ENCODE data around the gene TRIM38.
A peak's percentile ranks its signal among the peaks of the same experiment; 100 is the strongest.

TRIM38 gene

GRCh38 chr6:26024651-26025046 is 62.0 kb downstream of the TRIM38 start:
- no peak overlapping the region for H3K4me2 ChIP-seq (ENCODE audit: low read length, poor library complexity, severe bottlenecking)
- no peak overlapping the region for H4K91ac ChIP-seq (ENCODE audit: low read length)
- no peak overlapping the region for H3K9ac ChIP-seq (ENCODE audit: low read length)
- no peak overlapping the region for H3K4me3 ChIP-seq (ENCODE audit: insufficient read depth in 1 of 2, low read depth in 1 of 2, low read length in 2 of 2)
- H3K4me1 ChIP-seq (ENCODE audit: control insufficient read depth, insufficient read depth, low read depth, low read length) = peaks cover 4% of the 10 kb centered on the region
- no peak overlapping the region for H3K23ac ChIP-seq (ENCODE audit: low read length in 2 of 2)
- no peak overlapping the region for H2BK5ac ChIP-seq (ENCODE audit: low read depth, low read length, poor library complexity, severe bottlenecking)
- H2BK120ac ChIP-seq (ENCODE audit: low read depth, low read length) = no peak overlapping the region
- no peaks in the 10 kb centered on the region for H3K27me3 ChIP-seq (ENCODE audit: control insufficient read depth in 1 of 2, insufficient read depth in 1 of 2, low read length in 2 of 2)
- no peaks in the 10 kb centered on the region for H3K79me1 ChIP-seq (replicated peaks; ENCODE audit: low read length, poor library complexity, severe bottlenecking)
- no peaks in the 10 kb centered on the region for H3K36me3 ChIP-seq (ENCODE audit: control insufficient read depth in 1 of 2, insufficient read depth in 2 of 2, low read depth in 1 of 2, low read length in 2 of 2)
- no peak overlapping the region for H4K8ac ChIP-seq (ENCODE audit: low read length)
- no peak overlapping the region for H3K14ac ChIP-seq (ENCODE audit: low read length in 2 of 2)
- H2BK12ac ChIP-seq (ENCODE audit: low read length in 2 of 2) = no peak overlapping the region
- no peak overlapping the region for H2BK15ac ChIP-seq (ENCODE audit: low read depth, poor library complexity, severe bottlenecking)
- no peaks in the 10 kb centered on the region for H3K9me3 ChIP-seq (ENCODE audit: control insufficient read depth, low read length)
- H2AFZ ChIP-seq (ENCODE audit: low read depth, low read length) = no peak overlapping the region
- WGBS = 95% methylated on average over 1 of the region's 3 CpGs
- no peak for DNase-seq
- no peak overlapping the region for H3K18ac ChIP-seq (ENCODE audit: low read depth in 1 of 2, low read length in 2 of 2)
- no peak overlapping the region for H3K4ac ChIP-seq (ENCODE audit: low read depth in 1 of 2, low read length in 2 of 2)
- no peak overlapping the region for H3K27ac ChIP-seq (ENCODE audit: low read length, poor library complexity, severe bottlenecking)
- H2AK5ac ChIP-seq (ENCODE audit: low read length, severe bottlenecking) = no peak overlapping the region

- H2BK5ac ChIP-seq (ENCODE audit: low read depth, low read length, poor library complexity, severe bottlenecking) = peak overlapping the region; percentile 10
- no peaks in the 10 kb centered on the region for H3K27me3 ChIP-seq (ENCODE audit: control insufficient read depth in 1 of 2, insufficient read depth in 1 of 2, low read length in 2 of 2)
- H3K9me3 ChIP-seq (ENCODE audit: control insufficient read depth, low read length) = no peaks in the 10 kb centered on the region
- no peak overlapping the region for H2AFZ ChIP-seq (ENCODE audit: low read depth, low read length)
- no peak overlapping the region for H2BK12ac ChIP-seq (ENCODE audit: low read length in 2 of 2)
- H3K36me3 ChIP-seq (ENCODE audit: control insufficient read depth in 1 of 2, insufficient read depth in 2 of 2, low read depth in 1 of 2, low read length in 2 of 2) = no peaks in the 10 kb centered on the region
- H3K23ac ChIP-seq (ENCODE audit: low read length in 2 of 2) = no peak overlapping the region
- H3K9ac ChIP-seq (ENCODE audit: low read length) = peak overlapping the region; percentile 92
- peak; percentile 92 for DNase-seq
- no peaks in the 10 kb centered on the region for H3K79me1 ChIP-seq (replicated peaks; ENCODE audit: low read length, poor library complexity, severe bottlenecking)
- H3K27ac ChIP-seq (ENCODE audit: low read length, poor library complexity, severe bottlenecking) = peak overlapping the region; percentile 88
- H3K4me3 ChIP-seq (ENCODE audit: insufficient read depth in 1 of 2, low read depth in 1 of 2, low read length in 2 of 2) = peak overlapping the region in 1 of 2 experiments; percentile 85
- H4K8ac ChIP-seq (ENCODE audit: low read length) = no peak overlapping the region
- no peak overlapping the region for H3K4me2 ChIP-seq (ENCODE audit: low read length, poor library complexity, severe bottlenecking)
- no peak overlapping the region for H2BK120ac ChIP-seq (ENCODE audit: low read depth, low read length)
- 75% methylated on average over 17 of the region's 17 CpGs for WGBS
- H3K4ac ChIP-seq (ENCODE audit: low read depth in 1 of 2, low read length in 2 of 2) = no peak overlapping the region
- peak overlapping the region; percentile 5 for H2AK5ac ChIP-seq (ENCODE audit: low read length, severe bottlenecking)
- H3K4me1 ChIP-seq (ENCODE audit: control insufficient read depth, insufficient read depth, low read depth, low read length) = peaks cover 4% of the 10 kb centered on the region
- peak overlapping the region in 1 of 2 experiments; percentile 72 for H3K18ac ChIP-seq (ENCODE audit: low read depth in 1 of 2, low read length in 2 of 2)
- H3K14ac ChIP-seq (ENCODE audit: low read length in 2 of 2) = no peak overlapping the region
- H2BK15ac ChIP-seq (ENCODE audit: low read depth, poor library complexity, severe bottlenecking) = no peak overlapping the region
- H4K91ac ChIP-seq (ENCODE audit: low read length) = no peak overlapping the region
Observed at GRCh38 chr6:26025047-26025893, 62.7 kb downstream of the TRIM38 start.

GRCh38 chr6:26025894-26026832 is 63.6 kb downstream of the TRIM38 start:
- H2BK5ac ChIP-seq (ENCODE audit: low read depth, low read length, poor library complexity, severe bottlenecking) = no peak overlapping the region
- H3K23ac ChIP-seq (ENCODE audit: low read length in 2 of 2) = no peak overlapping the region
- H2AFZ ChIP-seq (ENCODE audit: low read depth, low read length) = peak overlapping the region; percentile 42
- H3K4me1 ChIP-seq (ENCODE audit: control insufficient read depth, insufficient read depth, low read depth, low read length) = peaks cover 4% of the 10 kb centered on the region
- H3K27me3 ChIP-seq (ENCODE audit: control insufficient read depth in 1 of 2, insufficient read depth in 1 of 2, low read length in 2 of 2) = no peaks in the 10 kb centered on the region
- peak overlapping the region; percentile 90 for H3K4me2 ChIP-seq (ENCODE audit: low read length, poor library complexity, severe bottlenecking)
- H3K4me3 ChIP-seq (ENCODE audit: insufficient read depth in 1 of 2, low read depth in 1 of 2, low read length in 2 of 2) = peak overlapping the region; percentile 70 to 85
- H3K9ac ChIP-seq (ENCODE audit: low read length) = peak overlapping the region; percentile 92
- H3K9me3 ChIP-seq (ENCODE audit: control insufficient read depth, low read length) = no peaks in the 10 kb centered on the region
- H3K4ac ChIP-seq (ENCODE audit: low read depth in 1 of 2, low read length in 2 of 2) = peak overlapping the region in 1 of 2 experiments; percentile 8
- no peak overlapping the region for H2BK12ac ChIP-seq (ENCODE audit: low read length in 2 of 2)
- peak overlapping the region; percentile 83 to 92 for H3K18ac ChIP-seq (ENCODE audit: low read depth in 1 of 2, low read length in 2 of 2)
- H2BK15ac ChIP-seq (ENCODE audit: low read depth, poor library complexity, severe bottlenecking) = no peak overlapping the region
- H4K8ac ChIP-seq (ENCODE audit: low read length) = no peak overlapping the region
- no peaks in the 10 kb centered on the region for H3K36me3 ChIP-seq (ENCODE audit: control insufficient read depth in 1 of 2, insufficient read depth in 2 of 2, low read depth in 1 of 2, low read length in 2 of 2)
- no peak overlapping the region for H3K14ac ChIP-seq (ENCODE audit: low read length in 2 of 2)
- no peaks in the 10 kb centered on the region for H3K79me1 ChIP-seq (replicated peaks; ENCODE audit: low read length, poor library complexity, severe bottlenecking)
- no peak overlapping the region for H2AK5ac ChIP-seq (ENCODE audit: low read length, severe bottlenecking)
- 3% methylated on average over 21 of the region's 23 CpGs for WGBS
- H4K91ac ChIP-seq (ENCODE audit: low read length) = no peak overlapping the region
- peak overlapping the region; percentile 88 for H3K27ac ChIP-seq (ENCODE audit: low read length, poor library complexity, severe bottlenecking)
- DNase-seq = peak; percentile 98
- H2BK120ac ChIP-seq (ENCODE audit: low read depth, low read length) = no peak overlapping the region

Measured in mesenchymal stem cell (in vitro differentiated cells and primary cell).